Measurements from ENCODE around the gene GIPC2.

- TF ChIP-seq POLR2A (IDR thresholded peaks at IDR 0.05) (no peak), CTCF (IDR thresholded peaks at IDR 0.05) (no peak), EP300 (IDR thresholded peaks at IDR 0.05; ENCODE audit: low read depth) (no peak), POLR2AphosphoS5 (IDR thresholded peaks at IDR 0.05) (no peak)
Observed at GRCh38 chr1:78070758-78071157, 25.0 kb downstream of the GIPC2 start.
